Neural cell (in vitro differentiated cells): ENCODE results near the gene ANGPT4. TPM values are rescaled to one million over a fixed set of nuclear protein-coding genes. Genes with fewer than 3 reads are reported as not detected.

Experiments used
- H2AFZ ChIP-seq: fragments of 200-600, 300-800 bp; sonication (generic), shearing (Covaris generic); 2 replicates; pipeline ENCODE4 v1.6.0; 2014; ENCODE audit warnings: low read depth, mild to moderate bottlenecking, antibody characterized with exemption, low read length, moderate library complexity
- H3F3A ChIP-seq: fragments of 200-600 bp; shearing (Covaris generic); 2 replicates; pipeline ENCODE4 v1.6.1; 2016; ENCODE audit warnings: mild to moderate bottlenecking, moderate library complexity, mixed read lengths, antibody characterized with exemption, low read length; ENCODE audit not compliant: insufficient read depth, poor library complexity, severe bottlenecking
- H3K27ac ChIP-seq: fragments of 200-600, 300-800 bp; sonication (generic), shearing (Covaris generic); 2 replicates; pipeline ENCODE4 v1.5.1; 2014; ENCODE audit warnings: mild to moderate bottlenecking, low read length, moderate library complexity
- H3K27me3 ChIP-seq: fragments of 300-800, 200-600 bp; sonication (generic), shearing (Covaris generic); 2 replicates; pipeline ENCODE4 v1.6.0; 2014; ENCODE audit warnings: mild to moderate bottlenecking, low read depth, low read length, moderate library complexity; ENCODE audit not compliant: insufficient read depth
- H3K36me3 ChIP-seq: fragments of 300-800, 200-600 bp; sonication (generic), shearing (Covaris generic); 2 replicates; pipeline ENCODE4 v1.5.1; 2014; ENCODE audit warnings: mild to moderate bottlenecking, antibody characterized with exemption, low read length, moderate library complexity; ENCODE audit not compliant: insufficient read depth
- H3K4me2 ChIP-seq: fragments of 300-800, 200-600 bp; sonication (generic), shearing (Covaris generic); 2 replicates; pipeline ENCODE4 v1.6.0; 2014; ENCODE audit warnings: mild to moderate bottlenecking, low read length
- H3K4me3 ChIP-seq: fragments of 300-800, 200-600 bp; sonication (generic), shearing (Covaris generic); 2 replicates; pipeline ENCODE4 v1.5.1; 2014; ENCODE audit warnings: mild to moderate bottlenecking, low read length, moderate library complexity
- H3K79me2 ChIP-seq: fragments of 200-600 bp; shearing (Covaris generic); replicated peaks from 2 replicates; pipeline ENCODE4 v1.6.0; 2014; ENCODE audit warnings: mild to moderate bottlenecking, low read length, moderate library complexity; ENCODE audit not compliant: insufficient read depth
- H3K9ac ChIP-seq: fragments of 300-800, 200-600 bp; sonication (generic), shearing (Covaris generic); 2 replicates; pipeline ENCODE4 v1.6.1; 2016; ENCODE audit warnings: mild to moderate bottlenecking, low read length, mixed read lengths
- H3K9me2 ChIP-seq: fragments of 200-600 bp; shearing (Covaris generic); 2 replicates; pipeline ENCODE4 v1.6.1; 2016; ENCODE audit warnings: mild to moderate bottlenecking, low read length, mixed read lengths; ENCODE audit not compliant: insufficient read depth
- H3K9me3 ChIP-seq: fragments of 200-600, 300-800 bp; sonication (generic), shearing (Covaris generic); 2 replicates; pipeline ENCODE4 v1.6.1; 2016; ENCODE audit warnings: mild to moderate bottlenecking, mixed run types, low read length, moderate library complexity, mixed read lengths
- H4K20me1 ChIP-seq: fragments of 200-600 bp; shearing (Covaris generic); 2 replicates; pipeline ENCODE4 v1.6.1; 2016; ENCODE audit warnings: mild to moderate bottlenecking, mixed run types; ENCODE audit not compliant: insufficient read depth
- CTCF ChIP-seq: fragments of 450-650 bp; IDR thresholded peaks from 2 replicates; pipeline ENCODE4 v1.5.1; 2014; ENCODE audit warnings: antibody characterized with exemption, mild to moderate bottlenecking, moderate library complexity; ENCODE audit not compliant: poor library complexity, severe bottlenecking
- EP300 ChIP-seq: fragments of 450-650 bp; conservative IDR thresholded peaks from 2 replicates; pipeline ENCODE4 v1.6.1; 2014; ENCODE audit warnings: antibody characterized with exemption, mild to moderate bottlenecking, moderate library complexity; ENCODE audit not compliant: poor library complexity, severe bottlenecking
- EZH2 ChIP-seq: fragments of 200-600, 300-800 bp; shearing (Covaris generic), sonication (generic); IDR thresholded peaks from 2 replicates; pipeline ENCODE4 v1.6.1; 2014; ENCODE audit warnings: antibody characterized with exemption, low read length, borderline replicate concordance, mild to moderate bottlenecking; ENCODE audit not compliant: insufficient read depth, poor library complexity, severe bottlenecking
- MXI1 ChIP-seq: fragments of 450-650 bp; conservative IDR thresholded peaks from 2 replicates; pipeline ENCODE4 v1.6.1; 2014; ENCODE audit warnings: antibody characterized with exemption, mild to moderate bottlenecking; ENCODE audit not compliant: poor library complexity, severe bottlenecking
- POLR2AphosphoS5 ChIP-seq: IDR thresholded peaks from 2 replicates; pipeline ENCODE4 v1.6.1; 2012
- RAD21 ChIP-seq: fragments of 450-650 bp; conservative IDR thresholded peaks from 2 replicates; pipeline ENCODE4 v1.6.1; 2014; ENCODE audit warnings: antibody characterized with exemption, mild to moderate bottlenecking, moderate library complexity
- REST ChIP-seq: IDR thresholded peaks from 2 replicates; pipeline ENCODE4 v1.6.1; 2012; ENCODE audit warnings: borderline replicate concordance
- SMC3 ChIP-seq: fragments of 450-650 bp; conservative IDR thresholded peaks from 2 replicates; pipeline ENCODE4 v1.6.1; 2014; ENCODE audit warnings: antibody characterized with exemption, mild to moderate bottlenecking, moderate library complexity; ENCODE audit not compliant: poor library complexity
- TAF1 ChIP-seq: IDR thresholded peaks from 2 replicates; pipeline ENCODE4 v1.6.1; 2012; ENCODE audit warnings: low read depth
- polyA plus RNA-seq: library from polyadenylated mRNA; depleted of rRNA; stranded (reverse); fragments of >200 nt; gene quantifications from 2 replicates; pipeline ENCODE4 v1.2.3, GENCODE V29; 2014

ANGPT4 gene
- polyA plus RNA-seq, 1 donor from 2014 or later: not detected

GRCh38 chr20:868279-868678 lies 47.9 kb downstream of the ANGPT4 start:
- Histone ChIP-seq H3K27me3 (no peaks in the 10 kb centered on the region), H3K27ac (no peak overlapping the region), H3K9me3 (no peaks in the 10 kb centered on the region), H3K79me2 (no peaks in the 10 kb centered on the region), H4K20me1 (no peaks in the 10 kb centered on the region), H3K36me3 (no peaks in the 10 kb centered on the region), H3K9me2 (no peaks in the 10 kb centered on the region), H3K4me3 (no peak overlapping the region), H3F3A (no peaks in the 10 kb centered on the region), H3K4me2 (no peak overlapping the region), H2AFZ (no peak overlapping the region), H3K9ac (no peak overlapping the region)
- no peak for TF ChIP-seq EP300
- no peak for TF ChIP-seq POLR2AphosphoS5
- no peak for TF ChIP-seq TAF1
- no peak for TF ChIP-seq EZH2
- no peak for TF ChIP-seq SMC3
- TF ChIP-seq REST: no peak
- no peak for TF ChIP-seq RAD21
- TF ChIP-seq CTCF: no peak
- no peak for TF ChIP-seq MXI1

- Histone ChIP-seq H3K27me3 (no peaks in the 10 kb centered on the region), H3K4me2 (no peak overlapping the region), H3K9me2 (no peaks in the 10 kb centered on the region), H3K9ac (no peak overlapping the region), H3K4me3 (no peak overlapping the region), H3K27ac (no peak overlapping the region), H3F3A (no peaks in the 10 kb centered on the region), H3K36me3 (no peaks in the 10 kb centered on the region), H2AFZ (no peak overlapping the region), H4K20me1 (no peaks in the 10 kb centered on the region), H3K79me2 (no peaks in the 10 kb centered on the region), H3K9me3 (no peaks in the 10 kb centered on the region)
- TF ChIP-seq RAD21 (no peak), POLR2AphosphoS5 (no peak), EP300 (no peak), CTCF (no peak), SMC3 (no peak), REST (no peak), TAF1 (no peak), EZH2 (no peak), MXI1 (no peak)
Observed at GRCh38 chr20:865440-865839, 50.7 kb downstream of the ANGPT4 start.
